DND-41 (cell line): ENCODE data around the gene KRT79.
"Not testable (repeated sequence)": the region's sequence is repeated elsewhere in the genome, so short reads cannot be mapped to it uniquely, and the experiment has no call there.

Experiments
- ATAC-seq: fragments of 200-7000 bp; cut with Tn5 transposase; 3 replicates; pipeline ENCODE4 v1.9.1; 2021; ENCODE audit warnings: low read depth; ENCODE audit not compliant: insufficient read depth
- DNase-seq: peaks from one replicate; pipeline ENCODE4 v3.0.0-alpha.2; 2020
- H2AFZ ChIP-seq: 2 replicates; pipeline ENCODE4 v1.6.0; 2012; ENCODE audit warnings: low read depth, low read length
- H3K27ac ChIP-seq: 2 replicates; pipeline ENCODE4 v1.5.1; 2012; ENCODE audit warnings: low read length, inconsistent platforms
- H3K27me3 ChIP-seq: fragments of 200-600 bp; sonication (generic); 2 replicates; pipeline ENCODE4 v1.6.0; 2012; ENCODE audit warnings: low read length, mild to moderate bottlenecking, inconsistent platforms; ENCODE audit not compliant: insufficient read depth, poor library complexity
- H3K36me3 ChIP-seq: 2 replicates; pipeline ENCODE4 v1.5.1; 2012; ENCODE audit warnings: low read length, inconsistent platforms; ENCODE audit not compliant: insufficient read depth
- H3K4me1 ChIP-seq: 2 replicates; pipeline ENCODE4 v1.5.1; 2012; ENCODE audit warnings: mild to moderate bottlenecking, low read length; ENCODE audit not compliant: insufficient read depth
- H3K4me2 ChIP-seq: 2 replicates; pipeline ENCODE4 v1.6.0; 2012; ENCODE audit warnings: mild to moderate bottlenecking, moderate library complexity, low read length, inconsistent platforms; ENCODE audit not compliant: insufficient read depth
- H3K4me3 ChIP-seq, 2 experiments: fragments of 200-600 bp in 1 of 2; shearing (Covaris generic) in 1 of 2; 2 replicates each; pipeline ENCODE4 v1.5.1; 2012 to 2016; ENCODE audit warnings: inconsistent platforms in 2 of 2, low read length in 2 of 2, mild to moderate bottlenecking in 2 of 2, low read depth in 1 of 2, moderate library complexity in 1 of 2
- H3K79me2 ChIP-seq: 2 replicates; pipeline ENCODE4 v1.6.0; 2012; ENCODE audit warnings: low read length, inconsistent platforms; ENCODE audit not compliant: insufficient read depth
- H3K9ac ChIP-seq: 2 replicates; pipeline ENCODE4 v1.6.0; 2012; ENCODE audit warnings: low read depth, mild to moderate bottlenecking, inconsistent platforms, low read length, moderate library complexity
- H3K9me3 ChIP-seq: 2 replicates; pipeline ENCODE4 v1.5.1; 2012; ENCODE audit warnings: low read length, moderate library complexity, mild to moderate bottlenecking, inconsistent platforms; ENCODE audit not compliant: insufficient read depth, severe bottlenecking
- H4K20me1 ChIP-seq: 2 replicates; pipeline ENCODE4 v1.6.0; 2012; ENCODE audit warnings: low read length; ENCODE audit not compliant: insufficient read depth
- EZH2 ChIP-seq: IDR thresholded peaks from 3 replicates; pipeline ENCODE4 v1.6.1; 2012; ENCODE audit warnings: borderline replicate concordance, low read depth, mild to moderate bottlenecking, moderate library complexity, low read length, inconsistent platforms; ENCODE audit not compliant: severe bottlenecking
- TF ChIP-seq, protein P1 (sequence below): IDR thresholded peaks from 2 replicates; pipeline ENCODE4 v1.5.1; 2012; ENCODE audit warnings: borderline replicate concordance, low read length, moderate library complexity, mild to moderate bottlenecking; ENCODE audit not compliant: poor library complexity, severe bottlenecking; ENCODE audit errors: extremely low read depth

Gene KRT79

GRCh38 chr12:52797529-52797894, 36.6 kb downstream of the KRT79 start:
- H3K27ac ChIP-seq, result no peak overlapping the region
- TF ChIP-seq EZH2, result no peak
- TF ChIP-seq, protein P1, sequence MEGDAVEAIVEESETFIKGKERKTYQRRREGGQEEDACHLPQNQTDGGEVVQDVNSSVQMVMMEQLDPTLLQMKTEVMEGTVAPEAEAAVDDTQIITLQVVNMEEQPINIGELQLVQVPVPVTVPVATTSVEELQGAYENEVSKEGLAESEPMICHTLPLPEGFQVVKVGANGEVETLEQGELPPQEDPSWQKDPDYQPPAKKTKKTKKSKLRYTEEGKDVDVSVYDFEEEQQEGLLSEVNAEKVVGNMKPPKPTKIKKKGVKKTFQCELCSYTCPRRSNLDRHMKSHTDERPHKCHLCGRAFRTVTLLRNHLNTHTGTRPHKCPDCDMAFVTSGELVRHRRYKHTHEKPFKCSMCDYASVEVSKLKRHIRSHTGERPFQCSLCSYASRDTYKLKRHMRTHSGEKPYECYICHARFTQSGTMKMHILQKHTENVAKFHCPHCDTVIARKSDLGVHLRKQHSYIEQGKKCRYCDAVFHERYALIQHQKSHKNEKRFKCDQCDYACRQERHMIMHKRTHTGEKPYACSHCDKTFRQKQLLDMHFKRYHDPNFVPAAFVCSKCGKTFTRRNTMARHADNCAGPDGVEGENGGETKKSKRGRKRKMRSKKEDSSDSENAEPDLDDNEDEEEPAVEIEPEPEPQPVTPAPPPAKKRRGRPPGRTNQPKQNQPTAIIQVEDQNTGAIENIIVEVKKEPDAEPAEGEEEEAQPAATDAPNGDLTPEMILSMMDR, result no peak
- ATAC-seq, result no peak

GRCh38 chr12:52796839-52797528, 37.1 kb downstream of the KRT79 start:
- Histone ChIP-seq H3K27me3 (no peaks in the 10 kb centered on the region), H3K4me1 (no peaks in the 10 kb centered on the region), H3K36me3 (no peaks in the 10 kb centered on the region), H3K9ac (no peak overlapping the region), H3K4me2 (no peak overlapping the region), H4K20me1 (0 out of 2 replicates have a peak, but pooled peaks cover 2% of the 10 kb centered on the region), H3K9me3 (no peaks in the 10 kb centered on the region), H3K27ac (no peak overlapping the region), H2AFZ (no peak overlapping the region), H3K4me3 (no peak overlapping the region), H3K79me2 (no peaks in the 10 kb centered on the region)
- no peak for TF ChIP-seq EZH2
- no peak for ATAC-seq
- DNase-seq, result no peak

More at GRCh38 chr12:52797529-52797894, 36.6 kb downstream of the KRT79 start:
- Histone ChIP-seq H4K20me1 (0 out of 2 replicates have a peak, but pooled peaks cover 2% of the 10 kb centered on the region), H3K4me1 (no peaks in the 10 kb centered on the region), H3K4me3 (no peak overlapping the region), H3K79me2 (no peaks in the 10 kb centered on the region), H3K9ac (no peak overlapping the region), H3K36me3 (no peaks in the 10 kb centered on the region), H3K9me3 (no peaks in the 10 kb centered on the region), H3K27me3 (no peaks in the 10 kb centered on the region), H2AFZ (no peak overlapping the region), H3K4me2 (no peak overlapping the region)
- no peak for DNase-seq

DNA sequence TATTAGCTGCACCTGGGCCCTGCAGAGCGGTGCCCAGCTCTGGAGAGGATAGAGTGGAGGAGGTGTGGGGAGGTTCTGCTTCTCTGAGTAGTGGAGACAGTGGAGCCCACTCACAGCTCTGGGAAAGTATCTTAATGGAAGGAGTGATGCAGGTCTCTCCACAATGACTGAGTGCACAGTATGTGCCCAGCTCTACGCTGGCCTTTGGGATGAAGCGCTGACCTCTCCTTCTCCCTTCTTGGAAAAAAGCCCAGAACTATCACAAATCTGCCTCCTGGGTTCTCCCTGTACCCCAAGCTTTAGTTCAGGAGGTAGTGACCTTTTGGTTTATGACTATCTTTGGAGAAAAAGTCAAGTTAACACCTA, 37.7 kb downstream of the KRT79 start:
- Histone ChIP-seq H3K4me2 (no peak overlapping the region), H3K27ac (no peak overlapping the region), H2AFZ (no peak overlapping the region), H3K4me3 (no peak overlapping the region), H3K9me3 (no peaks in the 10 kb centered on the region), H3K27me3 (no peaks in the 10 kb centered on the region), H4K20me1 (0 out of 2 replicates have a peak, but pooled peaks cover 2% of the 10 kb centered on the region), H3K9ac (no peak overlapping the region), H3K79me2 (no peaks in the 10 kb centered on the region), H3K36me3 (no peaks in the 10 kb centered on the region), H3K4me1 (no peaks in the 10 kb centered on the region)
- no peak for ATAC-seq
- TF ChIP-seq, protein P1, result no peak
- no peak for TF ChIP-seq EZH2
- no peak for DNase-seq

DNA sequence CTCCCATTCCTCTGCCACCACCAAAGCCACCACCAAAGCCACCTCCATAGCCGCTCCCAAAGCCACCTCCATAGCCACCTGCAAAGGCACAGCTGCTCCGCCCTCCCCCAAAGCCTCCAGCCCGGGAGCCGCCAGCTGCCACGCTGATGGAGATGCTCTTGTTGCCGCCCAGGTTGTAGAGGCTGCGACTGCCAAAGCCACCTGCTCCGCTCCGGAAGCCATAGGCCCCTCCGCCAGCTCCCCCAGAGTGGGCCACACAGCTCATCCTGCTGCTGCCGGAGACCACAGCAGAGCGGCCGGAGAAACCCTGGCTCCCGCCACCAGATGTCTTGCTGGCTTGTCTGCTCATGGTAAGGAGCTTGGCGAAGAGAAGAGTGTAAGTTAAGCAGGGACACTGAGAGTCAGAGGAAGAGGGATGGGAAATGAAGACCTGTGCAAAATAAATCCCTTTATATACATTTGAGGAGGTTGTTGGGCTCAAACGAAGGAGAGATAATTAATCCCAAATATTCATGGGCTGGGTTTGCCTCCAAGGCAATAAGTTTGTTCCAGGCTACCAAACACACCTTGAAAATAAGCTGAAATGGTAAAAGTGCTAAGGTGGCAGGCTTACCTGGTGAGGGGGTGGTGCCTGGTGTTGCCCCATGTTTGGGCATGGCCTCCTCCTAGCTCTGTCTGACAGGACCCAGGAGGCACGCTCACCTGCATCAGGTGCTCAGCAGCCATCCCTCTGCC, 38.2 kb downstream of the KRT79 start, which contains the start of gene KRT3:
Gene KRT3 (minus strand): TSS at position 424 of the 735 bp plus-strand sequence. CDS start 75 bp downstream, at position 349.
- no peaks in the 10 kb centered on the region for H3K27me3 ChIP-seq
- H3K36me3 ChIP-seq, result no peaks in the 10 kb centered on the region
- no peaks in the 10 kb centered on the region for H3K79me2 ChIP-seq
- H3K4me3 ChIP-seq, result no peak within 1 kb of the TSS
- DNase-seq, result no peak
- no peak for ATAC-seq
- 0 out of 2 replicates have a peak, but pooled peaks cover 2% of the 10 kb centered on the region for H4K20me1 ChIP-seq
- no peak within 1 kb of the TSS for H3K4me2 ChIP-seq
- H2AFZ ChIP-seq, result no peak within 1 kb of the TSS
- H3K9me3 ChIP-seq, result no peaks in the 10 kb centered on the region
- no peak within 1 kb of the TSS for H3K27ac ChIP-seq
- no peak within 1 kb of the TSS for H3K9ac ChIP-seq
- TF ChIP-seq EZH2, result no peak
- TF ChIP-seq, protein P1, result no peak
- H3K4me1 ChIP-seq, result no peaks in the 10 kb centered on the region

GRCh38 chr12:52795332-52795674, 38.8 kb downstream of the KRT79 start:
- not testable (repeated sequence) for H4K20me1 ChIP-seq, ATAC-seq, H2AFZ ChIP-seq, H3K27me3 ChIP-seq, H3K4me2 ChIP-seq, H3K4me1 ChIP-seq, H3K36me3 ChIP-seq, H3K79me2 ChIP-seq, DNase-seq, H3K4me3 ChIP-seq, H3K9me3 ChIP-seq, H3K27ac ChIP-seq, H3K9ac ChIP-seq
